A673 (cell line): Measurements from ENCODE around the gene BTRC.
"Not testable (repeated sequence)": the region's sequence is repeated elsewhere in the genome, so short reads cannot be mapped to it uniquely, and the experiment has no call there.

Experiments
- CTCF ChIP-seq: fragments of 300-800, 200-600 bp; sonication (generic); conservative IDR thresholded peaks from 2 replicates; pipeline ENCODE4 v1.5.1; 2017; ENCODE audit warnings: low read depth, mild to moderate bottlenecking, antibody characterized with exemption, low read length, moderate library complexity, mixed read lengths
- EZH2 ChIP-seq: fragments of 200-600 bp; sonication (generic); IDR thresholded peaks from 2 replicates; pipeline ENCODE4 v1.6.1; 2017; ENCODE audit warnings: borderline replicate concordance, low read depth, mild to moderate bottlenecking, mixed read lengths, antibody characterized with exemption, low read length; ENCODE audit not compliant: poor library complexity, severe bottlenecking

DNA sequence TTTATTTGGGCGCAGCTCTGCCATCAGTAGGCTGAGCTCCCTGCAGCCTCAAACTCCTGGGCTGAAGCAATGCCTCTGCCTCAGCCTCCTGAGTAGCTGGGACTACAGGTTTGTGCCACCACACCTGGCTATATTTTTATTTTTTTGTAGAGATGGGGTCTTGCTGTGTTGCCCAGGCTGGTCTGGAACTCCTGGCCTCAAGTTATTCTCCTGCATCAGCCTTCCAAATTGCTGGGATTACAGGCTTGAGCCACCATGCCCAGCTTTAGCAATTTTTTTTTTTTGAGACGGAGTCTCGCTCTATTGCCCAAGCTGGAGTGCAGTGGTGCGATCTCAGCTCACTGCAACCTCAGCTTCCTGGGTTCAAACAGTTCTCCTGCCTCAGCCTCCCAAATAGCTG is 6.9 kb downstream of the BTRC start:
- not testable (repeated sequence) for TF ChIP-seq CTCF, EZH2
